SK-N-SH treated with all-trans-retinoic acid at 6 μM for 48 hours (cell line): ENCODE data around the gene SACS.
"Not testable (repeated sequence)": the region's sequence is repeated elsewhere in the genome, so short reads cannot be mapped to it uniquely, and the experiment has no call there.

Experiments used
- ATAC-seq: fragments of 200-7000 bp; cut with Tn5 transposase; 3 replicates; pipeline ENCODE4 v1.9.1; 2020; ENCODE audit warnings: mild to moderate bottlenecking, moderate library complexity
- ARNTL ChIP-seq: fragments of 450-650 bp; formaldehyde crosslinking; IDR thresholded peaks from 2 replicates; pipeline ENCODE4 v1.5.0; 2020; ENCODE audit warnings: low read depth, mild to moderate bottlenecking, moderate library complexity, borderline replicate concordance
- BACH2 ChIP-seq: fragments of 250-450 bp; sonication (Bioruptor Pico); IDR thresholded peaks from 2 replicates; pipeline ENCODE4 v1.9.0; 2021; ENCODE audit warnings: mild to moderate bottlenecking, borderline replicate concordance
- CSDC2 ChIP-seq: fragments of 250-450 bp; sonication (Bioruptor Pico); IDR thresholded peaks from 2 replicates; pipeline ENCODE4 v1.5.0; 2020; ENCODE audit warnings: mild to moderate bottlenecking, moderate library complexity
- GLIS3 ChIP-seq: fragments of 250-450 bp; sonication (Bioruptor Pico); IDR thresholded peaks from 2 replicates; pipeline ENCODE4 v1.5.0; 2020; ENCODE audit warnings: mild to moderate bottlenecking, moderate library complexity
- ISL1 ChIP-seq: fragments of 250-450 bp; sonication (Bioruptor Pico); IDR thresholded peaks from 2 replicates; pipeline ENCODE4 v2.1.2; 2022; ENCODE audit warnings: mild to moderate bottlenecking, moderate library complexity
- OSR1 ChIP-seq: fragments of 250-450 bp; sonication (Bioruptor Pico); IDR thresholded peaks from 2 replicates; pipeline ENCODE4 v1.8.0; 2022; ENCODE audit warnings: moderate library complexity, mild to moderate bottlenecking, inconsistent platforms
- RARB ChIP-seq: fragments of 250-450 bp; sonication (Bioruptor Pico); IDR thresholded peaks from 2 replicates; pipeline ENCODE4 v1.8.0; 2021; ENCODE audit warnings: mild to moderate bottlenecking, moderate library complexity
- SNAI2 ChIP-seq: fragments of 250-450 bp; sonication (Bioruptor Pico); IDR thresholded peaks from 2 replicates; pipeline ENCODE4 v1.5.0; 2020; ENCODE audit warnings: mild to moderate bottlenecking, moderate library complexity
- TCF4 ChIP-seq: fragments of 250-450 bp; sonication (Bioruptor Pico); IDR thresholded peaks from 2 replicates; pipeline ENCODE4 v1.8.0; 2021; ENCODE audit warnings: mild to moderate bottlenecking, moderate library complexity, borderline replicate concordance
- TOX ChIP-seq: fragments of 250-450 bp; sonication (Bioruptor Pico); IDR thresholded peaks from 2 replicates; pipeline ENCODE4 v1.8.0; 2021; ENCODE audit warnings: mild to moderate bottlenecking, moderate library complexity, borderline replicate concordance
- ZFP3 ChIP-seq: fragments of 250-450 bp; sonication (Bioruptor Pico); IDR thresholded peaks from 2 replicates; pipeline ENCODE4 v1.5.0; 2020; ENCODE audit warnings: mild to moderate bottlenecking, moderate library complexity
- ZFP30 ChIP-seq: fragments of 450-650 bp; formaldehyde crosslinking; IDR thresholded peaks from 2 replicates; pipeline ENCODE4 v1.5.0; 2022; ENCODE audit warnings: mild to moderate bottlenecking, moderate library complexity
- ZNF565 ChIP-seq: fragments of 450-650 bp; formaldehyde crosslinking; conservative IDR thresholded peaks from 2 replicates; pipeline ENCODE4 v1.5.0; 2020; ENCODE audit warnings: low read depth, mild to moderate bottlenecking, moderate library complexity
- TF ChIP-seq, protein P1 (sequence below): fragments of 250-450 bp; sonication (Bioruptor Pico); IDR thresholded peaks from 2 replicates; pipeline ENCODE4 v1.8.0; 2021; ENCODE audit warnings: low read depth, mild to moderate bottlenecking, moderate library complexity, borderline replicate concordance
- TF ChIP-seq, protein P2 (sequence below): fragments of 250-450 bp; sonication (Bioruptor Pico); IDR thresholded peaks from 2 replicates; pipeline ENCODE4 v1.8.0; 2020; ENCODE audit warnings: mild to moderate bottlenecking, moderate library complexity, borderline replicate concordance
- TF ChIP-seq, protein P3 (sequence below): fragments of 250-450 bp; sonication (Bioruptor Pico); IDR thresholded peaks from 2 replicates; pipeline ENCODE4 v1.5.0; 2020; ENCODE audit warnings: mild to moderate bottlenecking, moderate library complexity
- TF ChIP-seq, protein P4 (sequence below): fragments of 250-450 bp; sonication (Bioruptor Pico); IDR thresholded peaks from 2 replicates; pipeline ENCODE4 v1.5.1; 2021; ENCODE audit warnings: mild to moderate bottlenecking, moderate library complexity
- TF ChIP-seq, protein P5 (sequence below): fragments of 250-450 bp; sonication (Bioruptor Pico); IDR thresholded peaks from 2 replicates; pipeline ENCODE4 v1.5.1; 2020; ENCODE audit warnings: low read depth, mild to moderate bottlenecking, moderate library complexity

Gene SACS

DNA sequence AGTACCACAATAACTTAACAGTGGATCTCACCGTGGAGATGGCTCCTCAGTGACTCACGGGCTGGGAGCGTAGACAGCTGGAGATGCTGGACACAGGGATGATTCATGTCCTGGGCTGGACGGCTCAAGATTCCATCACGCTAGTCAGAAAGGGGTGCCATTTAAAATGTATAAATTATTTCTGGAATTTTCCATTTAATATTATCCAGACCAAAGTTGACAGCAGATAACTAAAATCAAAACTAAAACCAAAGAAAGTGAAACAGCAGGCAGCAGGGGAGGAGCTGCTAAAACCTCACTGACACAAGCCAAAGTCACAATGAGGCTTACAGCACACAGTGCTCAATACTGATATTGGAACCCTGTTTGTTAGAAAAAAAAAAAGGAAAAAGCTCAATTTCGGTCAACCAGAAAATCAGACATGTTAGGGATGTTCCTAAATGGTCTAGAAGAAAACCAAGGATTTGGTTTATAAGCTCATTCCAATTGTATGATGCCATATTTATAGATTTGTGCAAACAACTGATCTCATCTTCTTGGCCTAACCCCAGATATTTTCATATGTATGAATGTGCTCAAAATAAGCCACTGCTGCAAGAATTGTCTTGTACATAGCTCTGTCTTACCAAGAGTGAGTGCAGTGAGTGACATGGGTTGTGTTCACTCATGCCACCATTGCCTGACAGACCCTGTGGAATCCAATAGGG, 111.8 kb downstream of the SACS start:
- TF ChIP-seq ISL1 (CRISPR knock-in tag) (peak; percentile 79), ZFP3 (CRISPR knock-in tag) (0 out of 2 replicates have a peak, but pooled peaks have one; percentile 6), SNAI2 (no peak)
- TF ChIP-seq, all 23 proteins: peak for 2
- ATAC-seq = peak; percentile 95

DNA sequence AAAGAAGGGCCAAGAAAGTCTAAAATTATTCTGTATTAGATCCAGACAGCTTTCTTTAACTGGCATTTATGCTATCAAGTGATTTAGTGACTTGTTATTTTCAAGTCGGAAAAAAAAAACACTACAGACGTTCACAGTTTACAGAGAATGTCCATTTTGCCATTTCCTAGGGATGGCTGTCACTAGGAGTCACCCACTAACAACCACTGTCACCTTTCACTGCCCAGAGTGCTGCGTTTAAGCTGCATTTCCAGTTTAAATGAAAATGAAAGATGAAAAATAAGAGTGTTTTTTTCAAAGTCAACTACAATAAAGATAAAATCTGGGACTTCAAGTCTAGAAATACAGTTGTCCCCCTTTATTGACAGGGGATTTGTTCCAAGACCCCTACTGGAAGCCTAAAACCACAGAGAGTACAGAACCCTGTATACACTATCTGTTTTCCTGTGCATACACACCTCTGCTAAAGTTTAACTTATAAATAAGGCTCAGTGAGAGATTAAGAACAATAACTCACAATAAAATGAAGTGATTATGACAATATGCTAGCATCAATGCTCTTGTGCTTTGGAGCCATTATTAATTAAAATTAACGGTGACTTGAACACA, 112.5 kb downstream of the SACS start:
- peak; percentile 59 for ATAC-seq

DNA sequence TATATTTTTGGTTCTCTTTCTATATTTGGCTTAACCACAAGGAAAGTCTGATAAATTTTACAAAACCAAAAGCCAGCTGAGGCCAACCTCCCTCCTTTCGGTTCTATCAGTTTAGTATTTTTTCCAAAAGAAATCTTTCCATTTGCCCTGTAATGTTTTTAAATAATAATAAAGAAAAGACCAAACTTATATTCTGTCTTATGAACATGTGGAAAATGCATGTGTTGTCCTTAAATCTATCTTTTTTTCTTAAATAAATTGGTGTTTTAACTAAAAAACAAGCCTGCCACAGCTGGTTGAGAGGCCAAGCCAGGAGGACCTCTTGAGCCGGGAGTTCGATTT, 113.6 kb downstream of the SACS start:
- ATAC-seq = no peak
- TF ChIP-seq BACH2 (CRISPR knock-in tag) = no peak
- TF ChIP-seq ZNF565 (CRISPR knock-in tag) = no peak
- TF ChIP-seq, protein P1, sequence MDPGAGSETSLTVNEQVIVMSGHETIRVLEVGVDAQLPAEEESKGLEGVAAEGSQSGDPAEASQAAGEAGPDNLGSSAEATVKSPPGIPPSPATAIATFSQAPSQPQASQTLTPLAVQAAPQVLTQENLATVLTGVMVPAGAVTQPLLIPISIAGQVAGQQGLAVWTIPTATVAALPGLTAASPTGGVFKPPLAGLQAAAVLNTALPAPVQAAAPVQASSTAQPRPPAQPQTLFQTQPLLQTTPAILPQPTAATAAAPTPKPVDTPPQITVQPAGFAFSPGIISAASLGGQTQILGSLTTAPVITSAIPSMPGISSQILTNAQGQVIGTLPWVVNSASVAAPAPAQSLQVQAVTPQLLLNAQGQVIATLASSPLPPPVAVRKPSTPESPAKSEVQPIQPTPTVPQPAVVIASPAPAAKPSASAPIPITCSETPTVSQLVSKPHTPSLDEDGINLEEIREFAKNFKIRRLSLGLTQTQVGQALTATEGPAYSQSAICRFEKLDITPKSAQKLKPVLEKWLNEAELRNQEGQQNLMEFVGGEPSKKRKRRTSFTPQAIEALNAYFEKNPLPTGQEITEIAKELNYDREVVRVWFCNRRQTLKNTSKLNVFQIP (CRISPR knock-in tag) = no peak
- TF ChIP-seq GLIS3 (CRISPR knock-in tag) = no peak
- no peak for TF ChIP-seq ZFP30 (CRISPR knock-in tag)
- no peak for TF ChIP-seq OSR1 (CRISPR knock-in tag)
- TF ChIP-seq TCF4 (CRISPR knock-in tag) = no peak
- no peak for TF ChIP-seq CSDC2 (CRISPR knock-in tag)
- no peak for TF ChIP-seq TOX (CRISPR knock-in tag)
- TF ChIP-seq, protein P2, sequence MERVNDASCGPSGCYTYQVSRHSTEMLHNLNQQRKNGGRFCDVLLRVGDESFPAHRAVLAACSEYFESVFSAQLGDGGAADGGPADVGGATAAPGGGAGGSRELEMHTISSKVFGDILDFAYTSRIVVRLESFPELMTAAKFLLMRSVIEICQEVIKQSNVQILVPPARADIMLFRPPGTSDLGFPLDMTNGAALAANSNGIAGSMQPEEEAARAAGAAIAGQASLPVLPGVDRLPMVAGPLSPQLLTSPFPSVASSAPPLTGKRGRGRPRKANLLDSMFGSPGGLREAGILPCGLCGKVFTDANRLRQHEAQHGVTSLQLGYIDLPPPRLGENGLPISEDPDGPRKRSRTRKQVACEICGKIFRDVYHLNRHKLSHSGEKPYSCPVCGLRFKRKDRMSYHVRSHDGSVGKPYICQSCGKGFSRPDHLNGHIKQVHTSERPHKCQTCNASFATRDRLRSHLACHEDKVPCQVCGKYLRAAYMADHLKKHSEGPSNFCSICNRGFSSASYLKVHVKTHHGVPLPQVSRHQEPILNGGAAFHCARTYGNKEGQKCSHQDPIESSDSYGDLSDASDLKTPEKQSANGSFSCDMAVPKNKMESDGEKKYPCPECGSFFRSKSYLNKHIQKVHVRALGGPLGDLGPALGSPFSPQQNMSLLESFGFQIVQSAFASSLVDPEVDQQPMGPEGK (CRISPR knock-in tag) = no peak
- TF ChIP-seq, protein P3, sequence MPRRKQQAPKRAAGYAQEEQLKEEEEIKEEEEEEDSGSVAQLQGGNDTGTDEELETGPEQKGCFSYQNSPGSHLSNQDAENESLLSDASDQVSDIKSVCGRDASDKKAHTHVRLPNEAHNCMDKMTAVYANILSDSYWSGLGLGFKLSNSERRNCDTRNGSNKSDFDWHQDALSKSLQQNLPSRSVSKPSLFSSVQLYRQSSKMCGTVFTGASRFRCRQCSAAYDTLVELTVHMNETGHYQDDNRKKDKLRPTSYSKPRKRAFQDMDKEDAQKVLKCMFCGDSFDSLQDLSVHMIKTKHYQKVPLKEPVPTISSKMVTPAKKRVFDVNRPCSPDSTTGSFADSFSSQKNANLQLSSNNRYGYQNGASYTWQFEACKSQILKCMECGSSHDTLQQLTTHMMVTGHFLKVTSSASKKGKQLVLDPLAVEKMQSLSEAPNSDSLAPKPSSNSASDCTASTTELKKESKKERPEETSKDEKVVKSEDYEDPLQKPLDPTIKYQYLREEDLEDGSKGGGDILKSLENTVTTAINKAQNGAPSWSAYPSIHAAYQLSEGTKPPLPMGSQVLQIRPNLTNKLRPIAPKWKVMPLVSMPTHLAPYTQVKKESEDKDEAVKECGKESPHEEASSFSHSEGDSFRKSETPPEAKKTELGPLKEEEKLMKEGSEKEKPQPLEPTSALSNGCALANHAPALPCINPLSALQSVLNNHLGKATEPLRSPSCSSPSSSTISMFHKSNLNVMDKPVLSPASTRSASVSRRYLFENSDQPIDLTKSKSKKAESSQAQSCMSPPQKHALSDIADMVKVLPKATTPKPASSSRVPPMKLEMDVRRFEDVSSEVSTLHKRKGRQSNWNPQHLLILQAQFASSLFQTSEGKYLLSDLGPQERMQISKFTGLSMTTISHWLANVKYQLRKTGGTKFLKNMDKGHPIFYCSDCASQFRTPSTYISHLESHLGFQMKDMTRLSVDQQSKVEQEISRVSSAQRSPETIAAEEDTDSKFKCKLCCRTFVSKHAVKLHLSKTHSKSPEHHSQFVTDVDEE = no peak
- TF ChIP-seq ISL1 (CRISPR knock-in tag) = no peak

More for the DNA sequence above, 112.5 kb downstream of the SACS start:
- TF ChIP-seq, protein P4, sequence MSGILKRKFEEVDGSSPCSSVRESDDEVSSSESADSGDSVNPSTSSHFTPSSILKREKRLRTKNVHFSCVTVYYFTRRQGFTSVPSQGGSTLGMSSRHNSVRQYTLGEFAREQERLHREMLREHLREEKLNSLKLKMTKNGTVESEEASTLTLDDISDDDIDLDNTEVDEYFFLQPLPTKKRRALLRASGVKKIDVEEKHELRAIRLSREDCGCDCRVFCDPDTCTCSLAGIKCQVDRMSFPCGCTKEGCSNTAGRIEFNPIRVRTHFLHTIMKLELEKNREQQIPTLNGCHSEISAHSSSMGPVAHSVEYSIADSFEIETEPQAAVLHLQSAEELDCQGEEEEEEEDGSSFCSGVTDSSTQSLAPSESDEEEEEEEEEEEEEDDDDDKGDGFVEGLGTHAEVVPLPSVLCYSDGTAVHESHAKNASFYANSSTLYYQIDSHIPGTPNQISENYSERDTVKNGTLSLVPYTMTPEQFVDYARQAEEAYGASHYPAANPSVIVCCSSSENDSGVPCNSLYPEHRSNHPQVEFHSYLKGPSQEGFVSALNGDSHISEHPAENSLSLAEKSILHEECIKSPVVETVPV (CRISPR knock-in tag) = no peak
- TF ChIP-seq ZFP3 (CRISPR knock-in tag) (0 out of 2 replicates have a peak, but pooled peaks have one; percentile 21), RARB (CRISPR knock-in tag) (no peak), TOX (CRISPR knock-in tag) (peak; percentile 46; the same call in 1 of the 2 replicates), TCF4 (CRISPR knock-in tag) (no peak), ARNTL (CRISPR knock-in tag) (no peak)
- TF ChIP-seq, protein P5, sequence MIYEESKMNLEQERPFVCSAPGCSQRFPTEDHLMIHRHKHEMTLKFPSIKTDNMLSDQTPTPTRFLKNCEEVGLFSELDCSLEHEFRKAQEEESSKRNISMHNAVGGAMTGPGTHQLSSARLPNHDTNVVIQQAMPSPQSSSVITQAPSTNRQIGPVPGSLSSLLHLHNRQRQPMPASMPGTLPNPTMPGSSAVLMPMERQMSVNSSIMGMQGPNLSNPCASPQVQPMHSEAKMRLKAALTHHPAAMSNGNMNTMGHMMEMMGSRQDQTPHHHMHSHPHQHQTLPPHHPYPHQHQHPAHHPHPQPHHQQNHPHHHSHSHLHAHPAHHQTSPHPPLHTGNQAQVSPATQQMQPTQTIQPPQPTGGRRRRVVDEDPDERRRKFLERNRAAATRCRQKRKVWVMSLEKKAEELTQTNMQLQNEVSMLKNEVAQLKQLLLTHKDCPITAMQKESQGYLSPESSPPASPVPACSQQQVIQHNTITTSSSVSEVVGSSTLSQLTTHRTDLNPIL (CRISPR knock-in tag) = no peak

DNA sequence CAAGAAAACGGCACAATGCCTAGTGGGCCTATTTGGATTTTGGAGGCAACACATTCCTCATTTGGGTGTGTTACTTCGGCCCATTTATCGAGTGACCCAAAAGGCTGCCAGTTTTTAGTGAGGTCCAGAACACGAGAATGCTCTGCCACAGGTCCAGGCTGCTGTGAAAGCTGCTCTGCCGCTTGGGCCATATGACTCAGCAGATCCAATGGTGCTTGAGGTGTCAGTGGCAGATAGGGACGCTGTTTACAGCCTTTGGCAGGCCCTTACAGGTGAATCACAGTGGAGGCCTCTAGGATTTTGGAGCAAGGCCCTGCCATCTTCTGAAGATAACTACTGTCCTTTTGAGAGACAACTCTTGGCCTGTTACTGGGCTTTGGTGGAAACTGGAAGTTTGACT, 118.7 kb downstream of the SACS start:
- not testable (repeated sequence) for ATAC-seq
